ENCODE measurements around the gene MRGPRE. TPM values are rescaled to one million over a fixed set of nuclear protein-coding genes. Genes with fewer than 3 reads are reported as not detected.

The MRGPRE gene
- total and polyA plus RNA-seq, 4 donors: 0.23 TPM; not detected in 3

DNA sequence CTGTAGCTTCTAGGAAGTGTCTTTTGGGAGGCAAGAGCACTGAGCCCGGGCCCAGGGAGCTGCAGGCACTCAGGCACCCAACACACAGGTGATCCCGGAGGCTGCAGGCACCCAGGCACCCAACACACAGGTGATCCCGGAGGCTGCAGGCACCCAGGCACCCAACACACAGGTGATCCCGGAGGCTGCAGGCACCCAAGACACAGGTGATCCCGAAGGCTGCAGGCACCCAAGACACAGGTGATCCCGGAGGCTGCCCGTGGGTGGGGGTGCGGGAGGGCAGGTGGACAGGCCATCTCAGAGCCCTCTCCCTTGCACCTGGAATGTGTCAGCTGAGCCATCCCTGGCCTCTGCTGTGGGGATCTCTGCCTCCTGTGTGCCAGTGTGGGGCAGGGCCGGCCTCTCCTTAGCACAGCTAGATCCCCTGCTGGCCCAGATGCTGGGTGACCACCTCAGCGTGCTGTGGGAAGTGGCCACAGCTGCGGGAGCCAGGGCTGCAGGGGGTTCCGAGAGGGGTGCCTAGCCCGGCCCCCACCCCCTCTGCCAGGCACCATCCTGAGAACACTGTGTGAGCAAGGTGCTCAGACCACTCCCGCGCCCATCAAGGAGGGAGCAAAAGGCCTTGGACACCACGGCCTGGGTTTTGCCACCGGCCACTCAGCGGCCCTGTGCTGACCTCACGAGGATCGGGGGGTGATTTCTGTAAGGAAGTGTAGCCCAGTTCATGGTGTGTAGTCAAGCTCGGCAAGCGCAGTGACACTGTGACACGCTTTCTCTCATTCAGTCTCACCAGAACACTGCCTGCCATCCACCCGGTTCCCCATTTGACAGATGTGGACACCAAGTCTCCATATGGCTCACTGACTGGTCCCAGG is 27.8 kb downstream of the MRGPRE start:
- Histone ChIP-seq H3K36me3 (ENCODE audit: control insufficient read depth in 4 of 4, insufficient read depth in 3 of 4, low read depth in 1 of 4, low read length in 3 of 4) (no peaks in the 10 kb centered on the region), H3K4me1 (ENCODE audit: control insufficient read depth in 4 of 4, insufficient read depth in 4 of 4, low read length in 3 of 4) (peaks cover 0 to 5% (median 2%) of the 10 kb centered on the region in 4 donors), H3K4me3 (ENCODE audit: low read depth in 1 of 3, low read length in 3 of 3) (no peak overlapping the region), H3K27ac (ENCODE audit: low read depth in 1 of 2, low read length in 2 of 2) (no peak overlapping the region), H3K27me3 (ENCODE audit: control insufficient read depth in 4 of 4, insufficient read depth in 4 of 4, low read length in 3 of 4) (peaks cover 0 to 14% (median 1%) of the 10 kb centered on the region in 4 donors), H3K9ac (ENCODE audit: low read depth in 1 of 2, low read length in 2 of 2) (no peak overlapping the region), H3K9me3 (ENCODE audit: control insufficient read depth in 4 of 4, low read length in 3 of 4) (no peaks in the 10 kb centered on the region)
- 80% methylated on average over 24 of the region's 24 CpGs for WGBS
- no peak for TF ChIP-seq RXRA (IDR thresholded peaks at IDR 0.05)
- TF ChIP-seq NR2F2 (IDR thresholded peaks at IDR 0.05): no peak
- TF ChIP-seq TAF1 (conservative IDR thresholded peaks at IDR 0.05): no peak
- TF ChIP-seq, protein P1, sequence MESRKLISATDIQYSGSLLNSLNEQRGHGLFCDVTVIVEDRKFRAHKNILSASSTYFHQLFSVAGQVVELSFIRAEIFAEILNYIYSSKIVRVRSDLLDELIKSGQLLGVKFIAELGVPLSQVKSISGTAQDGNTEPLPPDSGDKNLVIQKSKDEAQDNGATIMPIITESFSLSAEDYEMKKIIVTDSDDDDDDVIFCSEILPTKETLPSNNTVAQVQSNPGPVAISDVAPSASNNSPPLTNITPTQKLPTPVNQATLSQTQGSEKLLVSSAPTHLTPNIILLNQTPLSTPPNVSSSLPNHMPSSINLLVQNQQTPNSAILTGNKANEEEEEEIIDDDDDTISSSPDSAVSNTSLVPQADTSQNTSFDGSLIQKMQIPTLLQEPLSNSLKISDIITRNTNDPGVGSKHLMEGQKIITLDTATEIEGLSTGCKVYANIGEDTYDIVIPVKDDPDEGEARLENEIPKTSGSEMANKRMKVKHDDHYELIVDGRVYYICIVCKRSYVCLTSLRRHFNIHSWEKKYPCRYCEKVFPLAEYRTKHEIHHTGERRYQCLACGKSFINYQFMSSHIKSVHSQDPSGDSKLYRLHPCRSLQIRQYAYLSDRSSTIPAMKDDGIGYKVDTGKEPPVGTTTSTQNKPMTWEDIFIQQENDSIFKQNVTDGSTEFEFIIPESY (IDR thresholded peaks at IDR 0.05): no peak
- no peak for DNase-seq (ENCODE audit: low spot score)

DNA sequence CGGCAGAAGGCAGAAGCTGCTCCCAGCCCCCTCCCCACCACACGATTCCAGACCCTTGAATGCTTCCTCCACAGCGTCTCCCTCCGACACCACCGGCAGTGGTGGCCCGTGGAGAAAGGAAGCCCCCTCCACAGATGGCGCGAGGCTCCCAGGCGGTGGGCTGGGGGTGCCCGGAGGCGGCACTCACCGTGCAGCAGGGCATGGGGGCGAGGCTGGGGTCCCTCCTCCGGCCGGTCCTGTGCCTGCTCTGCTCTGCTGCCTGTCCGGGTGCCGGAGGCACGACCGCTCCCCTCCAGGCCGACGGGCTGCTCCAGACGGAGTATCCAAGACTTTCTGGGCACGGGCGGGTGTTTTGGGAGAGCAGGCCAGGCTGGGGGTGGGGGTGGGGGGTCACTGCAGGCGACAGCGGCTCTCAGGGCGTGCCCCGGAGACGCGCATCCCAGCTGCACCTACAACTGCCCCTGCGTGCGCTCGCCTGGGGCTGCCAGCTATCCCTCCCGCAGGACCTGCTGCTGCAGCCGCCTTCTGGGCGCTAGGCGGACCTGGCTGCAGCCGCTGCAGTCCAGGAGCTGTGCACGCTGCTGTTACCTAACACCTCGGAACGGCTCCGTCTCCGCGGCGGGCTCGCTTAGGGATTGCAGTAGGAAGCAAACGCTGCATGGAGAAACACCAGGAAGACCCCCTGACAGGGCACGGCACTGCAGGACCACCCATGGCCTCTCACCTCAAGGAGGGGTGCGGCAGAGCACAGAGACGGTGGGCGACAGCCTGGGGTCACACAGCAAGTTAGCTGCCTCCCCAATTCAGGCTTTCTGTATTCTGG is 28.8 kb downstream of the MRGPRE start:
- no peak for DNase-seq (ENCODE audit: low spot score)
- H3K27ac ChIP-seq (ENCODE audit: low read depth in 1 of 2, low read length in 2 of 2): no peak overlapping the region
- H3K9ac ChIP-seq (ENCODE audit: low read depth in 1 of 2, low read length in 2 of 2): no peak overlapping the region
- TF ChIP-seq FOXA1 (IDR thresholded peaks at IDR 0.05): no peak
- TF ChIP-seq, protein P2, sequence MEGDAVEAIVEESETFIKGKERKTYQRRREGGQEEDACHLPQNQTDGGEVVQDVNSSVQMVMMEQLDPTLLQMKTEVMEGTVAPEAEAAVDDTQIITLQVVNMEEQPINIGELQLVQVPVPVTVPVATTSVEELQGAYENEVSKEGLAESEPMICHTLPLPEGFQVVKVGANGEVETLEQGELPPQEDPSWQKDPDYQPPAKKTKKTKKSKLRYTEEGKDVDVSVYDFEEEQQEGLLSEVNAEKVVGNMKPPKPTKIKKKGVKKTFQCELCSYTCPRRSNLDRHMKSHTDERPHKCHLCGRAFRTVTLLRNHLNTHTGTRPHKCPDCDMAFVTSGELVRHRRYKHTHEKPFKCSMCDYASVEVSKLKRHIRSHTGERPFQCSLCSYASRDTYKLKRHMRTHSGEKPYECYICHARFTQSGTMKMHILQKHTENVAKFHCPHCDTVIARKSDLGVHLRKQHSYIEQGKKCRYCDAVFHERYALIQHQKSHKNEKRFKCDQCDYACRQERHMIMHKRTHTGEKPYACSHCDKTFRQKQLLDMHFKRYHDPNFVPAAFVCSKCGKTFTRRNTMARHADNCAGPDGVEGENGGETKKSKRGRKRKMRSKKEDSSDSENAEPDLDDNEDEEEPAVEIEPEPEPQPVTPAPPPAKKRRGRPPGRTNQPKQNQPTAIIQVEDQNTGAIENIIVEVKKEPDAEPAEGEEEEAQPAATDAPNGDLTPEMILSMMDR (IDR thresholded peaks at IDR 0.05; ENCODE audit: low read depth, low read length, missing input control): no peak
- no peak for TF ChIP-seq RAD21 (IDR thresholded peaks at IDR 0.05)
- no peak for TF ChIP-seq HNF4A (conservative IDR thresholded peaks at IDR 0.05)
- no peak for TF ChIP-seq SP1 (IDR thresholded peaks at IDR 0.05)
- no peaks in the 10 kb centered on the region for H3K9me3 ChIP-seq (ENCODE audit: control insufficient read depth in 4 of 4, low read length in 3 of 4)
- H3K36me3 ChIP-seq (ENCODE audit: control insufficient read depth in 4 of 4, insufficient read depth in 3 of 4, low read depth in 1 of 4, low read length in 3 of 4): no peaks in the 10 kb centered on the region
- H3K4me3 ChIP-seq (ENCODE audit: low read depth in 1 of 3, low read length in 3 of 3): no peak overlapping the region
- WGBS: 3% methylated on average over 51 of the region's 51 CpGs
- H3K27me3 ChIP-seq (ENCODE audit: control insufficient read depth in 4 of 4, insufficient read depth in 4 of 4, low read length in 3 of 4): peaks cover 0 to 14% (median 1%) of the 10 kb centered on the region in 4 donors
- H3K4me1 ChIP-seq (ENCODE audit: control insufficient read depth in 4 of 4, insufficient read depth in 4 of 4, low read length in 3 of 4): peaks cover 0 to 5% (median 2%) of the 10 kb centered on the region in 4 donors

DNA sequence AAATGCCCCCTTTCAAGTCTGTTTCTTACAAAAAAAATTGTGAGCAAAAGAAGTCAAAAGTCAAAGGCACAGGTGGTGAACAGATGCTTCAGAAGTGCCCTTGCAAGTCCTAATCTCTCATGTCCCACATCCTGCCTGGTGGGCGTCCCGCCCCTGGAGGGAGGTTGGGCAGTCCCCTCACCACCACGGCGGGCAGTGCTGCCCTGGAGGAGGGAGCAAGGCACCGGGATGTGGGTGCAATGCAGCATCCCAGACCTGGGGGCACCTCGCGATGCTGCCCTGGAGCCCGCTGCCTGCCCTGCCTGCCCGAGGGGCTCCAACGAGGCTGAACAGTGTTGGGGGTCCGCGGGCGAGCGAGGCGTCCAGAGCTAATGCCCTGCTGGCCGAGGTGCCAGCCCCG is 29.5 kb downstream of the MRGPRE start:
- Histone ChIP-seq H3K9ac (ENCODE audit: low read depth in 1 of 2, low read length in 2 of 2) (no peak overlapping the region), H3K4me1 (ENCODE audit: control insufficient read depth in 4 of 4, insufficient read depth in 4 of 4, low read length in 3 of 4) (peaks cover 0 to 5% (median 2%) of the 10 kb centered on the region in 4 donors), H3K27ac (ENCODE audit: low read depth in 1 of 2, low read length in 2 of 2) (no peak overlapping the region), H3K4me3 (ENCODE audit: low read depth in 1 of 3, low read length in 3 of 3) (no peak overlapping the region), H3K27me3 (ENCODE audit: control insufficient read depth in 4 of 4, insufficient read depth in 4 of 4, low read length in 3 of 4) (peaks cover 0 to 14% (median 1%) of the 10 kb centered on the region in 4 donors), H3K36me3 (ENCODE audit: control insufficient read depth in 4 of 4, insufficient read depth in 3 of 4, low read depth in 1 of 4, low read length in 3 of 4) (no peaks in the 10 kb centered on the region), H3K9me3 (ENCODE audit: control insufficient read depth in 4 of 4, low read length in 3 of 4) (no peaks in the 10 kb centered on the region)
- 17% methylated on average over 17 of the region's 17 CpGs for WGBS
- no peak for DNase-seq (ENCODE audit: low spot score)
- TF ChIP-seq, protein P2 (IDR thresholded peaks at IDR 0.05; ENCODE audit: low read depth, low read length, missing input control): no peak
- TF ChIP-seq, protein P3, sequence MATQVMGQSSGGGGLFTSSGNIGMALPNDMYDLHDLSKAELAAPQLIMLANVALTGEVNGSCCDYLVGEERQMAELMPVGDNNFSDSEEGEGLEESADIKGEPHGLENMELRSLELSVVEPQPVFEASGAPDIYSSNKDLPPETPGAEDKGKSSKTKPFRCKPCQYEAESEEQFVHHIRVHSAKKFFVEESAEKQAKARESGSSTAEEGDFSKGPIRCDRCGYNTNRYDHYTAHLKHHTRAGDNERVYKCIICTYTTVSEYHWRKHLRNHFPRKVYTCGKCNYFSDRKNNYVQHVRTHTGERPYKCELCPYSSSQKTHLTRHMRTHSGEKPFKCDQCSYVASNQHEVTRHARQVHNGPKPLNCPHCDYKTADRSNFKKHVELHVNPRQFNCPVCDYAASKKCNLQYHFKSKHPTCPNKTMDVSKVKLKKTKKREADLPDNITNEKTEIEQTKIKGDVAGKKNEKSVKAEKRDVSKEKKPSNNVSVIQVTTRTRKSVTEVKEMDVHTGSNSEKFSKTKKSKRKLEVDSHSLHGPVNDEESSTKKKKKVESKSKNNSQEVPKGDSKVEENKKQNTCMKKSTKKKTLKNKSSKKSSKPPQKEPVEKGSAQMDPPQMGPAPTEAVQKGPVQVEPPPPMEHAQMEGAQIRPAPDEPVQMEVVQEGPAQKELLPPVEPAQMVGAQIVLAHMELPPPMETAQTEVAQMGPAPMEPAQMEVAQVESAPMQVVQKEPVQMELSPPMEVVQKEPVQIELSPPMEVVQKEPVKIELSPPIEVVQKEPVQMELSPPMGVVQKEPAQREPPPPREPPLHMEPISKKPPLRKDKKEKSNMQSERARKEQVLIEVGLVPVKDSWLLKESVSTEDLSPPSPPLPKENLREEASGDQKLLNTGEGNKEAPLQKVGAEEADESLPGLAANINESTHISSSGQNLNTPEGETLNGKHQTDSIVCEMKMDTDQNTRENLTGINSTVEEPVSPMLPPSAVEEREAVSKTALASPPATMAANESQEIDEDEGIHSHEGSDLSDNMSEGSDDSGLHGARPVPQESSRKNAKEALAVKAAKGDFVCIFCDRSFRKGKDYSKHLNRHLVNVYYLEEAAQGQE (IDR thresholded peaks at IDR 0.05): no peak
- TF ChIP-seq HNF4A (conservative IDR thresholded peaks at IDR 0.05) (no peak), YY1 (IDR thresholded peaks at IDR 0.05) (no peak), GABPA (IDR thresholded peaks at IDR 0.05 in 1 of 2, conservative IDR thresholded peaks at IDR 0.05 in 1 of 2) (no peak), SP1 (IDR thresholded peaks at IDR 0.05) (no peak), JUND (IDR thresholded peaks at IDR 0.05) (no peak), NR2F2 (IDR thresholded peaks at IDR 0.05) (no peak), RAD21 (IDR thresholded peaks at IDR 0.05) (no peak)
- TF ChIP-seq, protein P4, sequence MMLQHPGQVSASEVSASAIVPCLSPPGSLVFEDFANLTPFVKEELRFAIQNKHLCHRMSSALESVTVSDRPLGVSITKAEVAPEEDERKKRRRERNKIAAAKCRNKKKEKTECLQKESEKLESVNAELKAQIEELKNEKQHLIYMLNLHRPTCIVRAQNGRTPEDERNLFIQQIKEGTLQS (IDR thresholded peaks at IDR 0.05): no peak
